Regular cardiac myocyte (primary cell): Measurements from ENCODE around the gene TNFSF13. TPM values are rescaled to one million over a fixed set of nuclear protein-coding genes. Genes with fewer than 3 reads are reported as not detected.

Experiments
- total RNA-seq: library from RNA; depleted of rRNA; stranded (reverse); fragments of >200 nt; gene quantifications from 2 replicates; pipeline ENCODE4 v1.2.3, GENCODE V29; 2014

TNFSF13 gene
- 0.38 and 1.1 TPM in 2 replicates for total RNA-seq

DNA sequence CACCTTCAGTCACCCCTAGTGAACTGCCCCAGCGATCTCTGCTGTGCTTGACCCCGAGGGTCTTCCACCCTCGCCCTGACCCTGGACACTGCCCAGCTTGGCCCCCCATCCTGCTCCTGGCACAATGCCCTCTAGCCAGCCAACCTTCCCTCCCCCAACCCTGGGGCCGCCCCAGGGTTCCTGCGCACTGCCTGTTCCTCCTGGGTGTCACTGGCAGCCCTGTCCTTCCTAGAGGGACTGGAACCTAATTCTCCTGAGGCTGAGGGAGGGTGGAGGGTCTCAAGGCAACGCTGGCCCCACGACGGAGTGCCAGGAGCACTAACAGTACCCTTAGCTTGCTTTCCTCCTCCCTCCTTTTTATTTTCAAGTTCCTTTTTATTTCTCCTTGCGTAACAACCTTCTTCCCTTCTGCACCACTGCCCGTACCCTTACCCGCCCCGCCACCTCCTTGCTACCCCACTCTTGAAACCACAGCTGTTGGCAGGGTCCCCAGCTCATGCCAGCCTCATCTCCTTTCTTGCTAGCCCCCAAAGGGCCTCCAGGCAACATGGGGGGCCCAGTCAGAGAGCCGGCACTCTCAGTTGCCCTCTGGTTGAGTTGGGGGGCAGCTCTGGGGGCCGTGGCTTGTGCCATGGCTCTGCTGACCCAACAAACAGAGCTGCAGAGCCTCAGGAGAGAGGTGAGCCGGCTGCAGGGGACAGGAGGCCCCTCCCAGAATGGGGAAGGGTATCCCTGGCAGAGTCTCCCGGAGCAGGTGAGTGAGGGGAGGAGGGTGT is at the start of gene TNFSF13:
Gene TNFSF13 (plus strand): TSS at position 207 of the 776 bp plus-strand sequence. CDS start 290 bp downstream, at position 497.

DNA sequence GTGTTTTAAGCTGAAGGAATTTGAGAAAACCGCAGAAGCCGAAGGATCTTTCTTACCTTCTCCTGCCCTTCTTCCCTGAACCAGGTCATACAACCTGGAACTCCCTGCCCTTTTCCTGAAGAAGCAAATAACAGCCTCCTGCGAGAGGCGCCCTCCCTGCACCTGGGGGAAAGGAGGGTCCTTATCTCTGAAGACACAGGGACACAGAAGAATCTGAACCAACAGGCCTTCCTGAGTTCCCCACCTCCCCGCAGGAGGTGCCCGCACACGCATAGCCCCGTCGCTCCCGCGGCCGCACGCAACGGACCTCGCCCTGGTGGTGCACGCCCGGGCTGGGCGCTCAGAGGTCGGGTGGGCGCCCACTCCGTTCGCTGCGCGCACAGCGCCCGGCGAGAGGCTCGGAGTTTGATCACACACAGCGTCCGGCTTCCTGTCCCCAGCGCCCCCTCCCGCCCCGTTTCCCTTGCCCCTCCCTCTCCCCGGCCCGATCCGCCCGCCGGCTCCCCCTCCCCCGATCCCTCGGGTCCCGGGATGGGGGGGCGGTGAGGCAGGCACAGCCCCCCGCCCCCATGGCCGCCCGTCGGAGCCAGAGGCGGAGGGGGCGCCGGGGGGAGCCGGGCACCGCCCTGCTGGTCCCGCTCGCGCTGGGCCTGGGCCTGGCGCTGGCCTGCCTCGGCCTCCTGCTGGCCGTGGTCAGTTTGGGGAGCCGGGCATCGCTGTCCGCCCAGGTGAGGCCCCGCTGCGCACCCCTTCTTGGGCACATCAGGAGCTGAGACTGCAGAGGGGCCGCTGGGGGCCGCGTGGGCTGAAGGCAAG is 9.8 kb upstream of the TNFSF13 start, which contains the start of gene TNFSF12:
Gene TNFSF12 (plus strand): TSS at position 474 of the 816 bp plus-strand sequence. CDS start 96 bp downstream, at position 570.

DNA sequence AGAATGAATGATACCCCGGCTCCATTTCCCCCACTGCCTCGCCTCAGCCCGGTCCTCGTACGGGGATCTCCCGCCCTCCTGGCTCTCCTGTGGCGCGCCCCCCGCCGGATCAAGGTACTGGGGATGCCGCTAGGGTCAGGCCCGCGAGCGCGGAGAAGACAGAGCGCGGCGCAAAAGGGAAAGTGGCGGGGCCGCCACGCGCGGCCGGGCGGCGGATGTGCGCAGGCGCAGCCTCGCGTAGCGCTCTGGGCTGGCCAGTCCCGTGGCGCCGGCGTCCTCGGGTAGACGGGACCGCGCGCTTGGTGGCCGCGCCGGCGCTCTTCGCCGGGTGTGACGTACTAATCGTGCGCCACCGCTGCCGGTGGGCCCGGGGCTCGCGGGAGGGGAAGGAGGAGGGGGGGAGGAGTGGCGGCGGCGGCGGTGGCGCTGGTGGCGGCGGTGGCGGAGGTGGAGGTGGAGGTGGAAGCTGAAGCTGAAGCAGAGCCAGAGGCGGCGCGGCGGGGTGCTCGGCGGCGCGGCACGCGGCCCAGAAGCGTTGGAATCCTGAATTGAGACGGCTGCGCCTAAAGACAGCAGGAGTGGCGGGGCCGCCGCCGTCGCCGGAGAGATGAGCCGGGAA is 3.1 kb downstream of the TNFSF13 start, which contains the start of gene SENP3:
Gene SENP3 (plus strand): TSS at position 331 of the 619 bp plus-strand sequence. CDS start 1,158 bp downstream, outside the sequence.

DNA sequence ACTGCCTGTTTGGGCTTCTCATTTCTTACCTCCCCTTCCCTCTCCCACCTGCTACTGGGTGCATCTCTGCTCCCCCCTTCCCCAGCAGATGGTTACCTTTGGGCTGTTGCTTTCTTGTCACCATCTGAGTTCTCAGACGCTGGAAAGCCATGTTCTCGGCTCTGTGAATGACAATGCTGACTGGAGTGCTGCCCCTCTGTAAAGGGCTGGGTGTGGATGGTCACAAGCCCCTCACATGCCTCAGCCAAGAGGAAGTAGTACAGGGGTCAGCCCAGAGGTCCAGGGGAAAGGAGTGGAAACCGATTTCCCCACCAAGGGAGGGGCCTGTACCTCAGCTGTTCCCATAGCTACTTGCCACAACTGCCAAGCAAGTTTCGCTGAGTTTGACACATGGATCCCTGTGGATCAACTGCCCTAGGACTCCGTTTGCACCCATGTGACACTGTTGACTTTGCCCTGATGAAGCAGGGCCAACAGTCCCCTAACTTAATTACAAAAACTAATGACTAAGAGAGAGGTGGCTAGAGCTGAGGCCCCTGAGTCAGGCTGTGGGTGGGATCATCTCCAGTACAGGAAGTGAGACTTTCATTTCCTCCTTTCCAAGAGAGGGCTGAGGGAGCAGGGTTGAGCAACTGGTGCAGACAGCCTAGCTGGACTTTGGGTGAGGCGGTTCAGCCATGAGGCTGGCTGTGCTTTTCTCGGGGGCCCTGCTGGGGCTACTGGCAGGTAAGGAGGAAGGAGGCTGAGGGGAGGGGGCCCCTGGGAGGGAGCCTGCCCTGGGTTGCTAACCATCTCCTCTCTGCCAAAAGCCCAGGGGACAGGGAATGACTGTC is 20.7 kb downstream of the TNFSF13 start, which contains the start of gene CD68:
Gene CD68 (plus strand): TSS at position 638 of the 833 bp plus-strand sequence. CDS start 40 bp downstream, at position 678.

DNA sequence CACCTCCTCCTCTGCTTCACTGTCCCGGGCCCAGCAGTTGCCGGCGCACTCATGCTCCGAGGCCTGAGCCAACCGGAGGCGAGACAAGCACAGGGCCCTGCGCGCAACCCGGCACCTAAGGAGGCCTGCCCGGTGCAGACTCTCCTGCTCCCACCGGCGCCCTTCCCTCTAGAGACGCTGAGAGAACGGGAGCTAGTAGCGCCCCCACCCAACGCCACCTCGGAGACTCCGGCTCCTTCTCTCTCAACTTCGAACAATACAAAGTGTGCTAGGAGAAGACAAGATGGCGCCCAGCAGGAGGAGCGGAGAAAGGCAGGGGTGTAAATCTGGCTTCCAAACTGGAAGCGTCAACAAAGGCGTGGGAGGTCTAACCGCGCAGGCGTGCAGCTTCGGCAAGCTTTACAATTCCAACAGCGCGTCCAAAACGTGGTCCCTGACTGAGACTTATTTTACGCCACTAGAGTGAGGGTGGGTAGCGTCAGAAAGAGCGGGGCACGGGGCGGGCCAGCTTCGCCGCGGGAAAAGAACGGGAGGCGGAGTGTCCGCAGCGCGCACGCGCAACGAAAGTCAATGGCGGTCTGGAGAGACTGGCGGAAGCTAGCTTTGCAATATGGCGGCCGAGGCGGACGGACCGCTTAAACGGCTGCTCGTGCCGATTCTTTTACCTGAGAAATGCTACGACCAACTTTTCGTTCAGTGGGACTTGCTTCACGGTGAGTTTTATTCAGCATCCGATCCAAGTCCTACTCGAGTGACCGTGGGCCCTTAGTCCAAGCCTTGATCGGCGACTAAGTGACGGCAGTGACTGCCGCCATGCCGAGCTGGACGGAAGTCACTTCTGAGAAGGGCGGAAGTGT is 24.9 kb downstream of the TNFSF13 start, which contains the start of gene MPDU1:
Gene MPDU1 (plus strand): TSS at position 600 of the 857 bp plus-strand sequence. CDS start 11 bp downstream, at position 611.

DNA sequence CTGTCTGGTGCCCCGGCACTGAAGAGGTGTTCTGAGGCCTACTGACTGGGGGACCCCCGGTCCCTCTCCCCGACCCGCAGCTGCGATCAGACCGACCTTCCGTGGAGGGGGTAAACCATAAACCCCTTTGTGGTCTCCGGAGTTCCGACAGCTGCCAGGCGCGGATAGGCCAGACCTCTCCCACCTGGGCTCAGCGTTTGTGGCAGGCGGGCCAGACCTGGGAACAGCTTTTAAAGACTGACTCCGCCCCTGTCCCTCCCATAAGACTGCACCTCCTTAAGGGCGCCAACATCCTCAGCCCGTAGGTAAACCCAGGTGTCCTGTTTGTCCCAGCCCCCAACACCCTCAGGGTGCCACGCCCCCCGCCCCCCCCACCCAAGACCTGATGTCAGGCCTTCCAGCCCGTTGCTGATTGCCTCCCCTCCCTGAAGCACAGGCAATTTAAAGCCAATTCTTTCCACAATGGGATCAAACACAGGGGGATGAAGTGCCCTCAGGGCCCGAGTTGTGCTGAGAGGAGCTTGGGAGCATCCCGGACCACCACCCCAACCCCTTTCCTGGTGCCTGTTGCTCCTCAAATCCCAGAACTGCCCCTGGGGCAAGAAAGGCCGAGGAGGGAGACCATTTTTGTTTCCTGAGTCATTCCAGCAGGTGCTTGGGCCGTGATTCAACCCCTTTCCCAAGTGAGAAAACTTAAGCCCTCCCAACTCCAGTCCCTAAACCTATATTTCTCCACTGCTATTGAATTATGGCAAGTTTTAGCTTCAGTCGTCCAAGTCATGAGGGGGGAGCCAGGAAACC is 31.5 kb downstream of the TNFSF13 start, which contains the start of gene SOX15:
Gene SOX15 (minus strand): TSS at position 204 of the 801 bp plus-strand sequence. CDS start 418 bp downstream, outside the sequence.

Other genes starting within 250 kb of the TNFSF13 start
- 26.8 and 41.8 TPM in 2 replicates for gene GPS2, start 243.4 kb upstream of the TNFSF13 start, total RNA-seq
- 12.7 and 23.8 TPM in 2 replicates for gene NEURL4, start 229.4 kb upstream of the TNFSF13 start, total RNA-seq
- gene ACAP1, start 222.2 kb upstream of the TNFSF13 start, total RNA-seq: 0.56 and 0.58 TPM in 2 replicates
- 10.4 and 13.5 TPM in 2 replicates for gene KCTD11, start 206.6 kb upstream of the TNFSF13 start, total RNA-seq
- not detected in 2 replicates for gene TMEM95, start 203.6 kb upstream of the TNFSF13 start, total RNA-seq
- under 0.01 and 0.28 TPM in 2 replicates for gene TNK1, start 177.7 kb upstream of the TNFSF13 start, total RNA-seq
- gene PLSCR3, start 164.2 kb upstream of the TNFSF13 start, total RNA-seq: 14.4 and 15.5 TPM in 2 replicates
- gene TMEM256, start 154.7 kb upstream of the TNFSF13 start, total RNA-seq: 88.0 and 144 TPM in 2 replicates
- 2.3 and 4.2 TPM in 2 replicates for gene NLGN2, start 150.9 kb upstream of the TNFSF13 start, total RNA-seq
- not detected in 2 replicates for gene SPEM1, start 138.4 kb upstream of the TNFSF13 start, total RNA-seq
- gene SPEM2, start 133.1 kb upstream of the TNFSF13 start, total RNA-seq: not detected in 2 replicates
- not detected in 2 replicates for gene SPEM3, start 129.9 kb upstream of the TNFSF13 start, total RNA-seq
- 1.5 and 2.3 TPM in 2 replicates for gene TMEM102, start 123.3 kb upstream of the TNFSF13 start, total RNA-seq
- gene FGF11, start 119.2 kb upstream of the TNFSF13 start, total RNA-seq: 2.5 and 14.7 TPM in 2 replicates
- gene CHRNB1, start 113.7 kb upstream of the TNFSF13 start, total RNA-seq: 2.3 and 3.9 TPM in 2 replicates
- gene ZBTB4, start 79.1 kb upstream of the TNFSF13 start, total RNA-seq: 14.8 and 21.4 TPM in 2 replicates
- not detected in 2 replicates for gene SLC35G6, start 77.3 kb upstream of the TNFSF13 start, total RNA-seq
- 49.6 and 88.0 TPM in 2 replicates for gene POLR2A, start 74.4 kb upstream of the TNFSF13 start, total RNA-seq
- 3.6 and 14.1 TPM in 2 replicates for gene TNFSF12, start 9.7 kb upstream of the TNFSF13 start, total RNA-seq
- 71.0 and 99.3 TPM in 2 replicates for gene SENP3, start 3.2 kb downstream of the TNFSF13 start, total RNA-seq
- gene CD68, start 20.9 kb downstream of the TNFSF13 start, total RNA-seq: 7.5 and 15.2 TPM in 2 replicates
- gene MPDU1, start 25.1 kb downstream of the TNFSF13 start, total RNA-seq: 54.4 and 115 TPM in 2 replicates
- gene SOX15, start 31.3 kb downstream of the TNFSF13 start, total RNA-seq: 0.28 and 0.38 TPM in 2 replicates
- gene FXR2, start 56.1 kb downstream of the TNFSF13 start, total RNA-seq: 50.2 and 58.1 TPM in 2 replicates
- gene SAT2, start 69.1 kb downstream of the TNFSF13 start, total RNA-seq: 25.5 and 30.2 TPM in 2 replicates
- gene SHBG, start 71.4 kb downstream of the TNFSF13 start, total RNA-seq: 0.19 and 0.28 TPM in 2 replicates
- not detected in 2 replicates for gene ATP1B2, start 92.2 kb downstream of the TNFSF13 start, total RNA-seq
- gene TP53, start 128.7 kb downstream of the TNFSF13 start, total RNA-seq: 16.3 and 28.4 TPM in 2 replicates
- 3.1 and 7.9 TPM in 2 replicates for gene WRAP53, start 129.7 kb downstream of the TNFSF13 start, total RNA-seq
- under 0.01 and 0.19 TPM in 2 replicates for gene EFNB3, start 146.5 kb downstream of the TNFSF13 start, total RNA-seq
- 0.19 and 0.56 TPM in 2 replicates for gene DNAH2, start 159.0 kb downstream of the TNFSF13 start, total RNA-seq